GM23338 (cell line): ENCODE results near the gene ST6GALNAC3. TPM values are rescaled to one million over a fixed set of nuclear protein-coding genes. Genes with fewer than 3 reads are reported as not detected.

Source experiments
- ATAC-seq: fragments of 200-7000 bp; cut with Tn5 transposase; 3 replicates; pipeline ENCODE4 v1.9.1; 2020
- DNase-seq: peaks from one replicate; pipeline ENCODE4 v3.0.0-alpha.2; 2015; ENCODE audit warnings: low spot score
- H2AFZ ChIP-seq: fragments of 200-600 bp; sonication (generic); 2 replicates; pipeline ENCODE4 v1.8.0; 2016; ENCODE audit warnings: antibody characterized with exemption, mild to moderate bottlenecking, moderate library complexity
- H3F3A ChIP-seq: fragments of 200-600 bp; sonication (generic); replicated peaks from 2 replicates; pipeline ENCODE4 v1.8.0; 2017; ENCODE audit warnings: antibody characterized with exemption, mixed run types, low read depth
- H3K27ac ChIP-seq: fragments of 200-600 bp; sonication (generic); 2 replicates; pipeline ENCODE4 v1.6.1; 2016; ENCODE audit warnings: low read depth
- H3K27me3 ChIP-seq: fragments of 200-600 bp; sonication (generic); 2 replicates; pipeline ENCODE4 v1.8.0; 2016; ENCODE audit warnings: mild to moderate bottlenecking, mixed run types, moderate library complexity; ENCODE audit not compliant: insufficient read depth
- H3K36me3 ChIP-seq: fragments of 200-600 bp; sonication (generic); 2 replicates; pipeline ENCODE4 v1.8.0; 2016; ENCODE audit warnings: mild to moderate bottlenecking; ENCODE audit not compliant: insufficient read depth
- H3K4me1 ChIP-seq: fragments of 200-600 bp; sonication (generic); 2 replicates; pipeline ENCODE4 v1.8.0; 2016; ENCODE audit warnings: mild to moderate bottlenecking, moderate library complexity; ENCODE audit not compliant: insufficient read depth
- H3K4me2 ChIP-seq: fragments of 200-600 bp; sonication (generic); 2 replicates; pipeline ENCODE4 v1.7.1; 2017; ENCODE audit warnings: mixed run types
- H3K4me3 ChIP-seq: fragments of 200-600 bp; sonication (generic); 2 replicates; pipeline ENCODE4 v1.6.1; 2016; ENCODE audit warnings: mixed run types
- H3K79me2 ChIP-seq: fragments of 200-600 bp; sonication (generic); replicated peaks from 2 replicates; pipeline ENCODE4 v1.8.0; 2017; ENCODE audit warnings: mild to moderate bottlenecking; ENCODE audit not compliant: insufficient read depth
- H3K9me2 ChIP-seq: fragments of 200-600 bp; sonication (generic); 2 replicates; pipeline ENCODE4 v1.8.0; 2017; ENCODE audit not compliant: insufficient read depth
- H4K20me1 ChIP-seq: fragments of 200-600 bp; sonication (generic); replicated peaks from 2 replicates; pipeline ENCODE4 v1.8.0; 2017; ENCODE audit warnings: mild to moderate bottlenecking; ENCODE audit not compliant: insufficient read depth
- H3K27ac Mint-ChIP-seq: 2 replicates; pipeline ENCODE4 v1.8.0; 2020; ENCODE audit warnings: inconsistent platforms, mild to moderate bottlenecking, moderate library complexity, mixed read lengths
- H3K27me3 Mint-ChIP-seq: 3 replicates; pipeline ENCODE4 v1.8.0; 2022; ENCODE audit warnings: low read depth, mild to moderate bottlenecking, moderate library complexity, mixed read lengths, inconsistent platforms; ENCODE audit not compliant: insufficient read depth, poor library complexity
- H3K36me3 Mint-ChIP-seq: 3 replicates; pipeline ENCODE4 v1.8.0; 2021; ENCODE audit warnings: low read depth, mild to moderate bottlenecking, inconsistent platforms, moderate library complexity, mixed read lengths
- H3K4me1 Mint-ChIP-seq: 3 replicates; pipeline ENCODE4 v1.8.0; 2020; ENCODE audit warnings: mild to moderate bottlenecking, inconsistent platforms, mixed read lengths
- H3K4me3 Mint-ChIP-seq: 3 replicates; pipeline ENCODE4 v1.8.0; 2021; ENCODE audit warnings: moderate library complexity, mild to moderate bottlenecking, inconsistent platforms, mixed read lengths
- H3K9me3 Mint-ChIP-seq: 3 replicates; pipeline ENCODE4 v1.8.0; 2020; ENCODE audit warnings: moderate library complexity, mild to moderate bottlenecking, inconsistent platforms, mixed read lengths
- CREB1 ChIP-seq: fragments of 250-450 bp; sonication (Bioruptor Pico); IDR thresholded peaks from 2 replicates; pipeline ENCODE4 v1.5.0; 2020; ENCODE audit warnings: low read depth, mild to moderate bottlenecking, moderate library complexity
- CTCF ChIP-seq, 2 experiments: fragments of 200-600 bp in 1 of 2; sonication (generic) in 1 of 2; conservative IDR thresholded peaks; 2 replicates each; pipeline versions ENCODE4 v1.5.1 to v1.6.1; 2016 to 2017; ENCODE audit warnings: antibody characterized with exemption in 2 of 2, low read depth in 2 of 2, mild to moderate bottlenecking in 2 of 2, moderate library complexity in 1 of 2
- ETS1 ChIP-seq: IDR thresholded peaks from 2 replicates; pipeline ENCODE4 v1.6.1; 2016; ENCODE audit warnings: antibody characterized with exemption
- EZH2 ChIP-seq: fragments of 200-600 bp; sonication (generic); IDR thresholded peaks from one replicate; pipeline ENCODE4 v1.8.0; 2017; ENCODE audit warnings: antibody characterized with exemption, mild to moderate bottlenecking, low read depth; ENCODE audit not compliant: unreplicated experiment
- EZH2phosphoT487 ChIP-seq: fragments of 200-600 bp; sonication (generic); IDR thresholded peaks from one replicate; pipeline ENCODE4 v1.8.1; 2018; ENCODE audit warnings: antibody characterized with exemption; ENCODE audit not compliant: unreplicated experiment
- JUNB ChIP-seq: IDR thresholded peaks from one replicate; pipeline ENCODE4 v1.6.1; 2016; ENCODE audit warnings: antibody characterized with exemption; ENCODE audit not compliant: unreplicated experiment
- NANOG ChIP-seq: IDR thresholded peaks from 2 replicates; pipeline ENCODE4 v1.6.1; 2016; ENCODE audit warnings: antibody characterized with exemption, borderline replicate concordance
- POLR2AphosphoS5 ChIP-seq: IDR thresholded peaks from 2 replicates; pipeline ENCODE4 v1.6.1; 2016; ENCODE audit warnings: antibody characterized with exemption, low read depth
- REST ChIP-seq: IDR thresholded peaks from one replicate; pipeline ENCODE4 v1.6.1; 2018; ENCODE audit warnings: antibody characterized with exemption; ENCODE audit not compliant: unreplicated experiment
- STAT1 ChIP-seq: IDR thresholded peaks from one replicate; pipeline ENCODE4 v1.6.1; 2016; ENCODE audit warnings: antibody characterized with exemption; ENCODE audit not compliant: unreplicated experiment
- ZNF114 ChIP-seq: fragments of 250-450 bp; sonication (Bioruptor Pico); IDR thresholded peaks from 2 replicates; pipeline ENCODE4 v1.5.0; 2020; ENCODE audit warnings: mild to moderate bottlenecking, moderate library complexity
- ZNF331 ChIP-seq: fragments of 250-450 bp; sonication (Bioruptor Pico); IDR thresholded peaks from 2 replicates; pipeline ENCODE4 v1.5.0; 2020; ENCODE audit warnings: low read depth, mild to moderate bottlenecking, moderate library complexity
- ZNF462 ChIP-seq: fragments of 250-450 bp; sonication (Bioruptor Pico); IDR thresholded peaks from 2 replicates; pipeline ENCODE4 v1.5.0; 2020; ENCODE audit warnings: mild to moderate bottlenecking, moderate library complexity
- polyA plus RNA-seq: library from polyadenylated mRNA; unstranded; fragments of >200 nt; fragmentation: Nextera tagmentation; extraction: Ambion mirVana; gene quantifications from 2 replicates; pipeline ENCODE4 v1.2.1, GENCODE V29; 2016
- total RNA-seq: library from RNA; depleted of rRNA; stranded (reverse); fragments of >200 nt; shearing (Covaris generic); gene quantifications from 2 replicates; pipeline ENCODE4 v1.2.3, GENCODE V29; 2014

The ST6GALNAC3 gene
- total and polyA plus RNA-seq, 2 experiments from 2014 or later: 4.7 to 11.6 TPM

- Histone ChIP-seq H3K4me1 (peaks cover 14% of the 10 kb centered on the region), H3K36me3 (no peaks in the 10 kb centered on the region), H3K9me2 (no peaks in the 10 kb centered on the region), H3K27me3 (no peaks in the 10 kb centered on the region), H4K20me1 (no peaks in the 10 kb centered on the region), H3K4me3 (no peak overlapping the region), H2AFZ (no peak overlapping the region), H3K4me2 (no peak overlapping the region), H3K27ac (no peak overlapping the region), H3K79me2 (no peaks in the 10 kb centered on the region), H3F3A (no peaks in the 10 kb centered on the region)
- Mint-ChIP-seq H3K27ac (no peak overlapping the region), H3K4me3 (no peak overlapping the region), H3K4me1 (peaks cover 11% of the 10 kb centered on the region), H3K27me3 (no peaks in the 10 kb centered on the region), H3K9me3 (no peaks in the 10 kb centered on the region), H3K36me3 (no peaks in the 10 kb centered on the region)
- TF ChIP-seq NANOG: no peak
- no peak for TF ChIP-seq REST
- TF ChIP-seq JUNB: no peak
- no peak for TF ChIP-seq ZNF114 (CRISPR knock-in tag)
- TF ChIP-seq ETS1: no peak
- TF ChIP-seq POLR2AphosphoS5: no peak
- TF ChIP-seq CTCF (conservative IDR thresholded peaks at IDR 0.05; ENCODE audit: low read depth in 2 of 2): no peak
- TF ChIP-seq EZH2phosphoT487: no peak
- no peak for TF ChIP-seq ZNF331 (CRISPR knock-in tag)
- TF ChIP-seq EZH2: no peak
- TF ChIP-seq STAT1: no peak
- TF ChIP-seq ZNF462 (CRISPR knock-in tag): no peak
- no peak for TF ChIP-seq CREB1 (CRISPR knock-in tag)
- DNase-seq (no peak), ATAC-seq (no peak)
Measured at GRCh38 chr1:76426606-76427005, 352.1 kb downstream of the ST6GALNAC3 start.
